Spleen (tissue), 7 donors: ENCODE measurements around the gene PXT1.

Experiments used
- POLR2A ChIP-seq, 3 donors: fragments of 450-650 bp; IDR thresholded peaks; one replicate each; pipeline ENCODE4 v1.5.1; 2017; ENCODE audit warnings: antibody characterized with exemption in 3 of 3, mild to moderate bottlenecking in 1 of 3
- POLR2AphosphoS5 ChIP-seq, 3 donors: sonication (generic); formaldehyde crosslinking; IDR thresholded peaks; one replicate each; pipeline ENCODE4 v1.5.1; 2017; ENCODE audit warnings: antibody characterized with exemption in 3 of 3
- TF ChIP-seq, protein P1 (sequence below), 11 experiments: fragments of 200-600 bp in 7 of 11; fragments of 450-650 bp in 4 of 11; sonication (generic) in 4 of 11; IDR thresholded peaks in 8 of 11; conservative IDR thresholded peaks in 3 of 11; 1 replicate in 7 of 11; 2 replicates in 4 of 11; pipeline versions ENCODE4 v1.4.0 to v1.8.0; 2016 to 2021; ENCODE audit warnings: antibody characterized with exemption in 11 of 11, inconsistent platforms in 4 of 11, mild to moderate bottlenecking in 1 of 11
- donor health status: DM: no; HTN: no; CAD: no; lungs with moderate emphysema.
- donor health status: DM: no; HTN: no; CAD: no.
- donor health status: DM: no; HTN: no; CAD: no.

DNA sequence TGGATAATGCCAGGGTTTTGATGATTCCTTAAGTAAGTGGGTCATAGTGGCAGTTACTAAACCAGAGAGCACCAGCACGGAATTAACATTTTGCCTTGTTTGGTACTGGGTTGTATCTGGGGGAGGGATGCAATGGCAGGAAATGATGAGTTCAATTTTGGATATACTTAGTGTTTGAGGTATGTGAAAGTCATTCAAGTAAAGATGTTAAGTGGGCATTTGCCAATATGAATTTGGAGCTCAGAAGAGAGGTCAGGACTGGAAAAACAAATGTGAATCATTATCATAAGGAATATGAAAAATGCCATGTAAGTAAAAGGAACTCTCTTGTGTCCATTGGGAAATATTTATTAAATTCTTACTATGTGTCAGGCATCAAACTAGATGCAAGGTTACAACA is 6.2 kb downstream of the PXT1 start:
- TF ChIP-seq, protein P1, sequence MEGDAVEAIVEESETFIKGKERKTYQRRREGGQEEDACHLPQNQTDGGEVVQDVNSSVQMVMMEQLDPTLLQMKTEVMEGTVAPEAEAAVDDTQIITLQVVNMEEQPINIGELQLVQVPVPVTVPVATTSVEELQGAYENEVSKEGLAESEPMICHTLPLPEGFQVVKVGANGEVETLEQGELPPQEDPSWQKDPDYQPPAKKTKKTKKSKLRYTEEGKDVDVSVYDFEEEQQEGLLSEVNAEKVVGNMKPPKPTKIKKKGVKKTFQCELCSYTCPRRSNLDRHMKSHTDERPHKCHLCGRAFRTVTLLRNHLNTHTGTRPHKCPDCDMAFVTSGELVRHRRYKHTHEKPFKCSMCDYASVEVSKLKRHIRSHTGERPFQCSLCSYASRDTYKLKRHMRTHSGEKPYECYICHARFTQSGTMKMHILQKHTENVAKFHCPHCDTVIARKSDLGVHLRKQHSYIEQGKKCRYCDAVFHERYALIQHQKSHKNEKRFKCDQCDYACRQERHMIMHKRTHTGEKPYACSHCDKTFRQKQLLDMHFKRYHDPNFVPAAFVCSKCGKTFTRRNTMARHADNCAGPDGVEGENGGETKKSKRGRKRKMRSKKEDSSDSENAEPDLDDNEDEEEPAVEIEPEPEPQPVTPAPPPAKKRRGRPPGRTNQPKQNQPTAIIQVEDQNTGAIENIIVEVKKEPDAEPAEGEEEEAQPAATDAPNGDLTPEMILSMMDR (IDR thresholded peaks at IDR 0.05 in 8 of 11, conservative IDR thresholded peaks at IDR 0.05 in 3 of 11): no peak
- TF ChIP-seq POLR2AphosphoS5 (IDR thresholded peaks at IDR 0.05): no peak
- no peak for TF ChIP-seq POLR2A (IDR thresholded peaks at IDR 0.05)
